Umbilical cord (tissue), 2 donors: Measurements from ENCODE around the gene SUGT1. TPM values are rescaled to one million over a fixed set of nuclear protein-coding genes. Genes with fewer than 3 reads are reported as not detected.
"Not testable (repeated sequence)": the region's sequence is repeated elsewhere in the genome, so short reads cannot be mapped to it uniquely, and the experiment has no call there.

Experiments used
- DNase-seq: peaks from one replicate; pipeline ENCODE4 v3.0.0-alpha.2; 2015; ENCODE audit warnings: low spot score
- total RNA-seq: library from RNA; depleted of rRNA; stranded (reverse); fragments of >200 nt; gene quantifications from one replicate; pipeline ENCODE4 v1.2.3, GENCODE V29; 2014; ENCODE audit warnings: low replicate concordance; ENCODE audit not compliant: insufficient read depth

The SUGT1 gene
- 25.3 TPM for total RNA-seq

GRCh38 chr13:52652196-52652979 lies at the start of gene SUGT1:
Gene SUGT1 (plus strand): TSS chr13:52652836. CDS start chr13:52652921, 85 bp downstream.
- DNase-seq, result peak; percentile 99

DNA sequence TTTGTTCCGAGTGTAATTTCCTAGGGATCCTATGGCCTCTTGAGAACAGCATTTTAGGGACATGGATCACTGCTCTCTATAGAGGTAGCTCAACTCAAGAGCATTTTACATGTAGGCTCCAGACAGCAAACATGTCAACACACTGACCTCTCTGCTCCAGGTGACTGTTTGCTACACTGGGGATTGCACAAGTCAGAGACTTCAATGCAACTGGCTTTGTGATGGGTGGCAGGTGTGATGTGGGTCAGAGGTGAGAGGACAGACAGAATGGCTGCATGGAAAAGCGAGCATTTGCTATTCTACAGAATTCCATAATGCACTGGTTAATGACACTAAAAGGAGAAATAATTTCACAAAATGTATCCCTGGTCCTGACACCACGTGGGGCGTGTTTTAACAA lies 49.3 kb upstream of the SUGT1 start:
- DNase-seq, result not testable (repeated sequence)

- DNase-seq, result not testable (repeated sequence)
Measured at GRCh38 chr13:52606126-52606525, 46.5 kb upstream of the SUGT1 start.

GRCh38 chr13:52606795-52607194 lies 45.8 kb upstream of the SUGT1 start:
- DNase-seq, result peak; percentile 11

GRCh38 chr13:52608184-52608583 lies 44.5 kb upstream of the SUGT1 start:
- not testable (repeated sequence) for DNase-seq

- peak; percentile 63 for DNase-seq
Measured at GRCh38 chr13:52609013-52609606, 43.5 kb upstream of the SUGT1 start.

DNA sequence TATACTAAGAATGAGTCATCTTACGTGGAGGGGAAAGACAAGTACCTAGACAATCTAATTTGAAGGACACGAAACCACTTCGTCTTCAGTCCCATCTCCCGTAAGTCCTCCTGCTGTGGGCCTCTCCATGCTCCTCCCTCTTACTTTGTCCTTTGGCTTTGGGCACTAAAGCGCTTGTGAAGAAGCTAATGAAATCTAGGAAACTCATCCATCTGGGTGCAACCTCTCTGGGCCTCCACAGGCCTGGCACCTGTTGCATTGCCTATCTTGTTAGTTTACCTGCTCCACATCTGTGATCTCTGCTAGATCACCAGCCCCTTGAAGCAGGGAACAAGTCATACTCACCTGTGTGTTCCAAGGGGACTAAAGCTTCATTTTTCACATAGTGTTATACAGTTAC lies 42.5 kb upstream of the SUGT1 start:
- not testable (repeated sequence) for DNase-seq

GRCh38 chr13:52615134-52615801 lies 37.4 kb upstream of the SUGT1 start:
- DNase-seq, result no peak

DNA sequence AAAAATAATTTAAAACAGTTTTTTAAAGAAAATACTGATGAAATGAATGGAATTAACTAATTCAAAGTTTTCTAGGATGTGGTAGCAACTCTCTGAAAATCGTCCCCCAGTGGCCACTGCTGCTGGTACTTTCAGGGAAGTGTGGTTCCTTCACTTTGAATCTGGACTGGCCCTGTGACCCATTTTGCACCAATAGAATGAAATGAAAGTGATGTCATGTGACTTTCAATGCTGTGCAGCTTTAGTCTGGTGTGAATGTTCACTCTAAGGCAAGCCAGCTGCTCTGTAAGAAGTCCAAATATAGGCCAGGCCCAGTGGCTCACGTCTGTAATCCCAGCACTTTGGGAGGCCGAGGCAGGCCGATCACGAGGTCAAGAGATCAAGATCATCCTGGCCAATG lies 36.8 kb upstream of the SUGT1 start:
- no peak for DNase-seq

GRCh38 chr13:52617070-52618060 lies 35.3 kb upstream of the SUGT1 start:
- peak; percentile 92 for DNase-seq

- DNase-seq, result not testable (repeated sequence)
Measured at GRCh38 chr13:52631083-52631690, 21.4 kb upstream of the SUGT1 start.

GRCh38 chr13:52638666-52639328 lies 13.8 kb upstream of the SUGT1 start:
- DNase-seq, result no peak

GRCh38 chr13:52642131-52642530 lies 10.5 kb upstream of the SUGT1 start, which contains the start of gene HNRNPA1L2:
Gene HNRNPA1L2 (plus strand): TSS chr13:52642431. CDS start chr13:52642493, 62 bp downstream.
- DNase-seq, result no peak

DNA sequence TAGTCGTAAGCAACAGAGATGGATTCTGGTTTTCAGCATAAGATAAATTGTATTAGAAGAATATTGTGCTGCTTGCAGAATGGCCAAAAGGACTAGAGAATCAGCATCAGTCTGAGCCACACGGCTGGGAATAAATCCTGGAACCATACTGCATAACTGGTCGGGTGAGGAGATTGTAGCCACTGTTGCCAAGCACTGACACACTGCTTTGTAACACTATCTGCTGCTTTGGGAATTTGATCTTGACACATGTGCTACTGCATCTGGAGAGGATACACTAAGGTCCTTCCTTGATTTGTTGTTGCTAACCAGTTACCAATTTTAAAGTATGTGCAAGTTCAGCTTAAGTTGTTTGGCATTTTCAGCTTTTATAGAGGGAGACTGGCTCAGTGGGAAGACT lies 8.5 kb upstream of the SUGT1 start:
- no peak for DNase-seq

DNA sequence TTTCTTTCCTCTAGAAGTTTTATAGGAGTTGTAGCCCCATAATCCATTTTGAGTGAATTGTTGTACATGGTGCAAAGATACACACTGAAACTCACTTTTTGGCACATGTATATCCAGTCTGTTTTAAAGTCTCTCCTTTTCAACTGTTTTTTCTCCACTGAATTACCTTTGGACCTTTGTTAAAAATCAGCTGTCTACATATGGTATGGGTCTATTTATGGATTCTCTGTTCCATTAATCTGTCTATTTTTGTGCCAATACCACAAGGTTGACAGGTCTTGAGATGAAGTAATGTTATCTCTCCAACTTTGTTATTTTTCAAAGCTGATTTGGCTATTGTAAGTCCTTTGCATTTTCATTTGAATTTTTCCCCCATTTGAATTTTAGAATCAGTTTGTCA lies 5.7 kb upstream of the SUGT1 start:
- DNase-seq, result no peak

- no peak for DNase-seq
Measured at GRCh38 chr13:52650731-52651130, 1.9 kb upstream of the SUGT1 start.

DNA sequence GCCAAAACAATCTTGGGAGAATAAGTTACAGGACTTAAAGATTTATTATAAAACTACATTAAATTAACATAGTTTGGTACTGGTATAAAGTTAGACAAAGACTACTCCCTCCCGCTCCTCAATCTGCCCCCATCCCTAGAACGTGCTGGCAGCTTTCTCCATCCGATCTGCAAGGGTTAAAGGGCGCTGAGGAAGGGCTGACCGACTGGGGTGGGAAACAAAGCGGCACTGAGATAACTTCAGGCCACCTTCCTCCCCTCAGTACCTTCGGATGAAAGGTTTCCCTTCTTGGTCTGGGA lies 790 bp upstream of the SUGT1 start:
- no peak for DNase-seq

DNA sequence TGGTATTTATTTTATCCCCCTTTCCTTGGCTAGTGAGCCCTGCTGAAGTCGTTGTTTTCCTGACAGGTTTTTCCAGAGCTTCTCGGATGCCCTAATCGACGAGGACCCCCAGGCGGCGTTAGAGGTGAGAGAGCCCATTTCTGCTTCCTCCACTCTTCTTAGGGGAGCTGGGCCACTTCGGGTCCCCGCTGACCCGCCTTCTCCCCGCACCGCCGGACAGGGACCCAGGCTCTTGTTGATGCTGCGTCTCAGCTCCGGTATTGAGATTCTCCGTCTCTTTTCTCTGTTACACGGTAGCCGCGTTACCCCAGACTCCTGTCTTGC lies 306 bp downstream of the SUGT1 start:
- DNase-seq, result no peak

DNA sequence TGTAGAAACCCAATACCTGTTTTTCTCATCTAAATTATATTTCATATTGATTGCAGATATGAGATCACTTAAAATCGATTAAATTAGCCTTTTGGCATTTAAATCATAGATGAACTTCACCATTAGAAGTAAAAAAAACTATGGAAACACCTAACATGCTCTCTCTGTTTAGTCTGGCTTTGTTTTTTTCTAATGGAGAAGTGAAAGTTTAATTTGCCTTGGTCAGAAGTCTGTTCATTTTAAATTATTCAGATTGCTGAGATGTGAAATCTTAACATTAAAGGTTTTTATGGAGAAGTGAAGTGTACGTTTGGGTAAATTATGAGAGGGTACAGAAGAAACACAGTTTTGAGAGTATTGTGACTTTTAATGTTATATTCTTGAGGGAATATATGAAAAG lies 6.7 kb downstream of the SUGT1 start:
- no peak for DNase-seq

DNA sequence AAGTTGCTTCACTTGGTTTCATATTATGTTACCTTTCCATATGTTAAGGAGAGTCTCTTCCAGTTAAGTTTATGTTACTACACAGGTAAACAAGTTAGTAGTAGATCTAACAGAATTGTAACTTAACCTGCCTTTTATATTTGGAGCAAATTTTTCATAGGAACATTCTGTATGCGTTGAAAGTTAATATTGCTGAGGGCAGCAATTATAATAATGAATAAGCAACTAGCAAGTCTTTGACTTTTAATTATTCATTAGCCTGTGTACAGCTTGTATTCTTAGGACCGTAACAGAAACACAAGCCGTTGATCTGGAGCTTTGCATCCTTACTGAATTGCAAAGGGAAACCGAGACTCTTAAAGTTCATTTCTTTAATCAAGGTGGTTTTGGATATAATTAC lies 11.6 kb downstream of the SUGT1 start:
- no peak for DNase-seq

DNA sequence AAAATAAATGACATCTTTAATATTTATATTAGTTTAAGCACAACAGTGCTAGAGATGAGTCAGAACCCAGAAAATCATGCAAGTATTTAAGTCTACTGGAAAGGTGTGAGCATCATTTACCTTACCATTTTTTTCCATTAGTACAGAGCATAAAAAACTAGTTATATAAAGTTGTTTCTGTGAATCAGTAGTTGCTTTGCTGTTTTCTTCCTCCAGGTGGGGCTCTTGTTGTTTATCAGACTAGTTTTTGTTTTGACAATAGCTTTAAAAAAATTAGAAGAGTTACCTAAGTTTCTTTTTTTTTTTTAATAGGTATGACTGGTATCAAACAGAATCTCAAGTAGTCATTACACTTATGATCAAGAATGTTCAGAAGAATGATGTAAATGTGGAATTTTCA lies 12.7 kb downstream of the SUGT1 start:
- peak; percentile 5 for DNase-seq
